Measurements from ENCODE around the gene SAMD4B. TPM values are rescaled to one million over a fixed set of nuclear protein-coding genes. Genes with fewer than 3 reads are reported as not detected.
A peak's percentile ranks its signal among the peaks of the same experiment; 100 is the strongest.
"Not testable (repeated sequence)": the region's sequence is repeated elsewhere in the genome, so short reads cannot be mapped to it uniquely, and the experiment has no call there.

Gene SAMD4B
- total and polyA plus RNA-seq, 8 donors, result 49.9 to 136 (median 66.2) TPM

- H3K27ac ChIP-seq, result no peak overlapping the region
- H3K27me3 ChIP-seq, result peaks cover 0 to 4% (median 0%) of the 10 kb centered on the region in 3 donors
- peaks cover 0 to 9% (median 3%) of the 10 kb centered on the region in 4 donors for H3K4me1 ChIP-seq
- H3K36me3 ChIP-seq, result peaks cover 0 to 21% (median 6%) of the 10 kb centered on the region in 4 donors
- whole genome bisulfite sequencing, 5 donors, result 22 to 32% (median 26%) methylated on average over 17 of the region's 17 CpGs
- TF ChIP-seq, protein P1, sequence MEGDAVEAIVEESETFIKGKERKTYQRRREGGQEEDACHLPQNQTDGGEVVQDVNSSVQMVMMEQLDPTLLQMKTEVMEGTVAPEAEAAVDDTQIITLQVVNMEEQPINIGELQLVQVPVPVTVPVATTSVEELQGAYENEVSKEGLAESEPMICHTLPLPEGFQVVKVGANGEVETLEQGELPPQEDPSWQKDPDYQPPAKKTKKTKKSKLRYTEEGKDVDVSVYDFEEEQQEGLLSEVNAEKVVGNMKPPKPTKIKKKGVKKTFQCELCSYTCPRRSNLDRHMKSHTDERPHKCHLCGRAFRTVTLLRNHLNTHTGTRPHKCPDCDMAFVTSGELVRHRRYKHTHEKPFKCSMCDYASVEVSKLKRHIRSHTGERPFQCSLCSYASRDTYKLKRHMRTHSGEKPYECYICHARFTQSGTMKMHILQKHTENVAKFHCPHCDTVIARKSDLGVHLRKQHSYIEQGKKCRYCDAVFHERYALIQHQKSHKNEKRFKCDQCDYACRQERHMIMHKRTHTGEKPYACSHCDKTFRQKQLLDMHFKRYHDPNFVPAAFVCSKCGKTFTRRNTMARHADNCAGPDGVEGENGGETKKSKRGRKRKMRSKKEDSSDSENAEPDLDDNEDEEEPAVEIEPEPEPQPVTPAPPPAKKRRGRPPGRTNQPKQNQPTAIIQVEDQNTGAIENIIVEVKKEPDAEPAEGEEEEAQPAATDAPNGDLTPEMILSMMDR (IDR thresholded peaks at IDR 0.05), result peak in 6 of 7 experiments; percentile 57 to 98 (median 96)
- no peak for TF ChIP-seq POLR2AphosphoS5 (IDR thresholded peaks at IDR 0.05)
- H3K9me3 ChIP-seq, result no peaks in the 10 kb centered on the region
- H3K4me3 ChIP-seq, result no peak overlapping the region
- peak; percentile 91 to 92 for DNase-seq
- intact Hi-C loops (cut with DNase I; ENCODE audit: low total_unique reads), result loop anchor here (5.0 kb wide), 1 partner anchor 216 kb away; no protein-coding TSS in a partner anchor
These were observed 14.0 kb upstream of the SAMD4B start for GRCh38 chr19:39328046-39328705.

DNA sequence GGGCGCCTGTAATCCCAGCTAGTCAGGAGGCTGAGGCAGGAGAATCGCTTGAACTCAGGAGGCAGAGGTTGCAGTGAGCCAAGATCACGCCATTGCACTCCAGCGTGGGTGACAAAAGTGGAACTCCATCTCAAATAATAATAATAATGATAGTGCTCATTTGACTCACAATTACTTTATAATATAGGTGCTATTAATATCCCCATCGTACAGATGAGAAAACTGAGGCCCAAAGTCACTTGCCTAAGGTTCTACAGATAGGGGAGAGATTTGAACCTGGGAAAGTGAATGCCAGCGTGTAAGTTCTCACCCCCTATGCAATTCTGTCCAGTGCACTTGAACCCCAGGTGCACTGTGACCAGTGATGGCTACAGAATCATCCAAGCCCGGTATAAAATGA lies 12.3 kb upstream of the SAMD4B start:
- 77 to 94% (median 91%) methylated on average over 7 of the region's 7 CpGs for WGBS, 5 donors
- no peak overlapping the region for H3K4me3 ChIP-seq
- peaks cover 0 to 21% (median 6%) of the 10 kb centered on the region in 4 donors for H3K36me3 ChIP-seq
- intact Hi-C loops (cut with DNase I; ENCODE audit: low total_unique reads), result loop anchor here (5.0 kb wide), 1 partner anchor 218 kb away; no protein-coding TSS in a partner anchor
- DNase-seq, result no peak
- H3K27ac ChIP-seq, result no peak overlapping the region
- no peaks in the 10 kb centered on the region for H3K9me3 ChIP-seq
- TF ChIP-seq, protein P1 (IDR thresholded peaks at IDR 0.05), result no peak
- H3K4me1 ChIP-seq, result peaks cover 0 to 9% (median 3%) of the 10 kb centered on the region in 4 donors
- H3K27me3 ChIP-seq, result peaks cover 0 to 4% (median 0%) of the 10 kb centered on the region in 3 donors

DNA sequence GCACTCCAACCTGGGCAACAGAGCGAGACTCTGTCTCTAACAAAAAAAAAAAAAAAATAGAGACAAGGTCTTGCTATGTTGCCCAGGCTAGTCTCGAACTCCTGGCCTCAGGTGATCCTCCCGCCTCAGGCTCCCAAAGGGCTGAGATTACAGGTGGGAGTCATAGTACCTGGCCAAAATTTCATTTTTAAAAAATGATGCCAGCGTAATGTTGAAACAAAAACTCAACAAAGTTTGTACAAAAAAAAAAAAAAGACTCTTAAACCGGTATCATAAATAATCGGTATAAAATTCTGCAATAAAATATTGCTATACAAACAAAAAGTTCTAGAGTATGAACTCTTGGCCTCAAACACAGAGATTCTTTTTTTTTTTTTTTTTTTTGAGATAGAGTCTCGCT lies 9.9 kb upstream of the SAMD4B start:
- H3K27me3 ChIP-seq, result peaks cover 0 to 4% (median 0%) of the 10 kb centered on the region in 3 donors
- peaks cover 0 to 21% (median 5%) of the 10 kb centered on the region in 4 donors for H3K4me1 ChIP-seq
- no peak overlapping the region for H3K4me3 ChIP-seq
- H3K27ac ChIP-seq, result no peak overlapping the region
- TF ChIP-seq EP300 (IDR thresholded peaks at IDR 0.05), result no peak
- TF ChIP-seq, protein P1 (IDR thresholded peaks at IDR 0.05), result no peak
- TF ChIP-seq POLR2AphosphoS5 (IDR thresholded peaks at IDR 0.05), result no peak
- TF ChIP-seq POLR2A (IDR thresholded peaks at IDR 0.05), result no peak
- intact Hi-C loops (cut with DNase I; ENCODE audit: low total_unique reads), result no loop called here
- H3K36me3 ChIP-seq, result peaks cover 0 to 18% (median 6%) of the 10 kb centered on the region in 4 donors
- no peaks in the 10 kb centered on the region for H3K9me3 ChIP-seq
- 77 to 87% (median 83%) methylated on average over 7 of the region's 7 CpGs for WGBS, 5 donors
- DNase-seq, result no peak

GRCh38 chr19:39332738-39333137 lies 9.5 kb upstream of the SAMD4B start:
- H3K27ac ChIP-seq, DNase-seq, H3K27me3 ChIP-seq: not testable (repeated sequence)

GRCh38 chr19:39333507-39333906 lies 8.7 kb upstream of the SAMD4B start:
- WGBS, 5 donors, result 87 to 95% (median 92%) methylated on average over 6 of the region's 6 CpGs
- no peak overlapping the region for H3K27ac ChIP-seq
- H3K4me1 ChIP-seq, result peaks cover 0 to 12% (median 2%) of the 10 kb centered on the region in 4 donors
- no peaks in the 10 kb centered on the region for H3K9me3 ChIP-seq
- intact Hi-C loops (cut with DNase I; ENCODE audit: low total_unique reads), result no loop called here
- no peak for DNase-seq
- TF ChIP-seq EP300 (IDR thresholded peaks at IDR 0.05) (no peak), POLR2A (IDR thresholded peaks at IDR 0.05) (no peak), POLR2AphosphoS5 (IDR thresholded peaks at IDR 0.05) (no peak)
- H3K4me3 ChIP-seq, result no peak overlapping the region
- peaks cover 0 to 11% (median 5%) of the 10 kb centered on the region in 4 donors for H3K36me3 ChIP-seq
- H3K27me3 ChIP-seq, result peaks cover 0 to 4% (median 0%) of the 10 kb centered on the region in 3 donors

More at GRCh38 chr19:39332738-39333137, 9.5 kb upstream of the SAMD4B start:
- intact Hi-C loops (cut with DNase I; ENCODE audit: low total_unique reads); H3K9me3 ChIP-seq; H3K4me3 ChIP-seq: not testable (repeated sequence)
- H3K36me3 ChIP-seq, result peaks cover 0 to 13% (median 6%) of the 10 kb centered on the region in 4 donors
- 68 to 83% (median 76%) methylated on average over 6 of the region's 6 CpGs for WGBS, 5 donors
- H3K4me1 ChIP-seq, result peaks cover 0 to 20% (median 5%) of the 10 kb centered on the region in 4 donors

Measured in stomach (tissue), 9 donors.